H1 (cell line): ENCODE data around the gene KHDC4. TPM values are rescaled to one million over a fixed set of nuclear protein-coding genes. Genes with fewer than 3 reads are reported as not detected.

Source experiments
- GABPA ChIP-seq: IDR thresholded peaks from 2 replicates; pipeline ENCODE4 v1.6.1; 2011; ENCODE audit warnings: mild to moderate bottlenecking, low read length, moderate library complexity, borderline replicate concordance; ENCODE audit not compliant: insufficient read depth
- POLR2A ChIP-seq, 2 experiments: IDR thresholded peaks; 1 replicate in 1 of 2; 2 replicates in 1 of 2; pipeline ENCODE4 v1.6.1; 2011; ENCODE audit warnings: low read depth in 2 of 2, low read length in 2 of 2, mild to moderate bottlenecking in 2 of 2; ENCODE audit errors: control extremely low read depth in 1 of 2
- SIX5 ChIP-seq: IDR thresholded peaks from 2 replicates; pipeline ENCODE4 v1.6.1; 2011; ENCODE audit warnings: mild to moderate bottlenecking, low read depth, low read length
- polyA plus RNA-seq, 7 experiments: library from polyadenylated mRNA; depleted of rRNA in 3 of 7; stranded (reverse) in 5 of 7; unstranded in 2 of 7; fragments of >200 nt in 5 of 7; fragments of 200-250 nt in 2 of 7; gene quantifications; 1 replicate in 5 of 7; 2 replicates in 1 of 7; 4 replicates in 1 of 7; pipeline versions ENCODE4 v1.2.1 to v1.2.3, GENCODE V29; 2011 to 2013; ENCODE audit warnings: missing spikeins in 2 of 7, mixed read lengths in 2 of 7
- total RNA-seq: library from RNA; stranded (reverse); fragmentation: NEBNext Ultra II Directional; extraction: Animal tissue kit (Norgen Biotek cat#: 25700); gene quantifications from 2 replicates; pipeline ENCODE4 v1.2.1, GENCODE V29; 2021

KHDC4 gene
- total and polyA plus RNA-seq, 2 of the 8 experiments (the other 6 are each of a cell fraction or from before 2014, with no cell fraction given): 56.6 to 81.1 TPM

DNA sequence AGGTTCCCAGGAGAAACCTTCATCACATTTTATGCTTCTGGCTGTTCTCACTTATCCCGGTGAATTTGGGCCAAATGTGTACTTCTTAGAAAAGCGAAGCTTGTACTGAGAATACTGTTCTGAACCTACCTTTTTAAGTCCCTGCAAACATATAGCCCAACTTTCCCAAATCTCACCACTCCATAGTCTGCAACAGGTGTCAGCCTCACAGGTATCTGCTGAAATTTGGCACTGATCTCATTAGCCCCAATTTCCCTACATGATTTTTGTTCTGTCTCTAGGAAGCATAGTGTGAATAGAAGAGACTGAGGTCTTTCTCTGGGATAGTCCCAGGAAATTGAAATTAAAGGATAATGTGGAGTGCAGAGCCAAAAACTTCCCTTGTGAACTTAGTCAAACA, 34.5 kb downstream of the KHDC4 start (continued):
- no peak for TF ChIP-seq POLR2A (IDR thresholded peaks at IDR 0.05; ENCODE audit: control extremely low read depth in 1 of 2, low read depth in 2 of 2, low read length in 2 of 2)
- TF ChIP-seq GABPA: no peak
- no peak for TF ChIP-seq SIX5
